AG09319 (cell line): ENCODE measurements around the gene TMEM213.

Experiments
- DNase-seq: peaks from one replicate; pipeline ENCODE4 v3.0.0-alpha.2; 2010; ENCODE audit warnings: low read depth; ENCODE audit errors: extremely low read depth
- CTCF ChIP-seq: IDR thresholded peaks from 2 replicates; pipeline ENCODE4 v1.5.1; 2011; ENCODE audit warnings: low read depth, mild to moderate bottlenecking, inconsistent platforms, low read length, moderate library complexity

TMEM213 gene

DNA sequence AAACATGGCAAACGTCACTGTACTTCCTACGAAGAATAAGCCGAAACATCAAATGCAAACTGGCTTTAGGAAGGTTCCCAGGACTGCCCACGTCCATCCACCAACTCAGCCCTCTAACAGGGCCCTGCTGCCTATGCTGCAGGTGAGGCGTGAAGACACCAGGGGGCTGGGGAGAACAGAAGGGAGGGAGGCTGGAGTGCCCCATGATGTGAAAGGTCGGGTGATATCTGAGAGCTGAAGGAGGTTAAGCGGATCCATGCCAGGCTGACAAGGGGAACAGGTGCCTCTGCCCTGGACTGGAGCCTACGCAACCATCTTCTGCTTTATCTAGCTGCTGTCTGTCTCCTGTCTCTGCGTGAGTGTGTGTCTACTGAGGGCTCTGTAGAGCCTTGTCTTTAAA, 40.4 kb downstream of the TMEM213 start:
- TF ChIP-seq CTCF: no peak
- DNase-seq: no peak

GRCh38 chr7:138842111-138842510, 44.3 kb downstream of the TMEM213 start:
- TF ChIP-seq CTCF: no peak
- DNase-seq: no peak

DNA sequence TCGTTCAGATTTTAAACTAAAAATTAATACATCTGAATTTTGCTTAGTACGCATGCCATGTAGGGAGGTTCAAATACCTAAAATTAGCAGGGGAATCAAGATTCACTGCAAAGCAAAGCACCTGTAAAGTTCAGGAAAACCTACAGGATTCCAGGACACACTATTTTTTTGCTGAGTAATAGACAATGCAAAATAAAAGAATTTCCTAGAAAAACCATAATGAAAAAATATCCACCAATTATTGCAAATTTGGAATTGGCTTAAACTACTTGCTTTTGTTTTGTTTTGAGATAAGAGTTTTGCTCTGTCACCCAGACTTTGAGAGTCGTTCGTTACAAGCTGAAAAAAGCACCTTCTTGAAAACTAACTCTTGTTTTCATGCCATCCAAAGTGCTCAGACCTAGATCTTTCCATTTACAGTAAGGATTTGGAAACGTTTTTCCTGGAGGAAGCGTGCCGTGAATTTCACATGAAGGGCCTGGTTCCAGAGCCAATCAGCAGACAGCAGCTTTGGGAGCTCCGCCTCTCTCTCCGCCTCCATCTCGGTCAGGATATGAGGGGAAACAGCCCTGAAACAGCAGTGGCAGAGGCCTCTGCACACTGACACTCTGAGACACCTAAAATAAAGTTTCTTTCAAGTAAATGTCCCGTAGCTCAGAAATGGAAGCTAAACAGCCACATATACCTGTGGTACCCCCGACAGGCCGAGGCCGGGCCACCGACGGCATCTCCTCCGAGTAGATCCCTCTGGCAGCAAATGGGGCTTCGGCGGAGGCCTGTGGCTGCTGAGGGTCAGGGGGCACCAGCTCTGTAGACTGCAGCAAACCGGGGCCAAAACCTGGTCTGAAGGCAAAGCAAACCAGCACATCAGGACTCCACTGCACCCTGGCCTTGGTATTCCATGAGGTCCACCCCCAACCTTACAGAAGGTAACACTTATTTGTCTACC, 46.1 kb downstream of the TMEM213 start:
- no peak for DNase-seq
- no peak for TF ChIP-seq CTCF

DNA sequence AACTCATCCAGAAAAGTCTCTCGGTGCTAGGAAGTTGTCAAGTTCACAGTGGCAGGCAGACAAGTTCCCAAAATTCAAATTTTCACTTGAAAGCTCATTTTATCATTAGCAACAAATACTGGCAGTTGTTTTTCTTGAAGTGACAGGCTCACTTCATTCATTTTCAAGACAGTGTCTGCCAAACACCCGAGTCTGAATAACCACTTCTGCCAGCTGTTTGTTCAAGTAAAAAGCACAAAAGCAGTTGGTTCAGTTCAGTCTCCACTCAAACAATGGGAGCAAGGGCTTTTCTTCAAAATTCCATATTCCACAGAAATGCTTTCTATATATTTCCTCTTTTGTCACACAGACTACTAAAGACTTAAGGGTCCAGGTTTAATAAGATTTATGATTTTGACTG, 47.9 kb downstream of the TMEM213 start:
- DNase-seq: no peak
- TF ChIP-seq CTCF: no peak

DNA sequence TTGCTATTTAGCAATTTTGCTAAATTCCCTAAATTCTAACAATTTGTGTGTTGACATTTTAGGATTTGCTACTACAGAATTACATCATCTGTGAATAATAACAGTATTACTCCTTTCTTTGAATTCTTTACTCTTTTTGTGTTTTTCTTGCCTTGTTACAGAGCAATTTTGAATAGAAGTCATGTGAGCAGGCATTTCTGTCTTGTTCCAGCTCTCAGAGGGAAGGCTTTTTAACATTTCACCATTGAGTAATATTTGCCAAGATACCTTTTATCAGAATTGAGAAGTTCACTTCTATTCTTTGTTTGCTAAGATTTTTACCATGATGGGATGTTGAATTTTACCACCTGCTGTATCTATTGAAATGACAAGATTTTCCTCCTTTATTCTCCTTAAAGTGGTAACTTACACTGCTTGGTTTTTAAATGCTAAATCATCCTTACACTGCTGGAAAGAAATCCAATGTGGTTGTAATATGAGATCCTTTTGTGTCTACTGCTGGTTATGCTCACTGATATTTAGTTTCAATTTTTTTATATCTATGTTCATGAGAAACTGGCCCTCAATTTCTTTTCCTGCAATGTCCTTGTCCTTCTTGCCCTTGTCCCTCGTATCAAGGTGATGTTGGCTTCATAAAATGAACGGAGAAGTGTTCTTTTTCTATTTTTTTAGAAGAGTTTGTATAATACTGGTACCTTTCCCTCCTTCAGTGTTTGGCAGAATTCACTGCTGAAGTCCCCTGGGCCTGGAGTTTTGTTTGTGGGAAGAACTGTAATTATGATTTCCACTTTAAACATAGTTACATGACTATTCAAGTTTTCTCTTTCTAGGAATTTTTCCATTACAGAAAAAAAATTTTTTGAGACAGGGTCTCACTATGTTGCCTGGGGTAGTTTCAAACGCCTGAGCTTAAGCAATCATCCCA, 50.5 kb downstream of the TMEM213 start:
- DNase-seq: no peak
- no peak for TF ChIP-seq CTCF

- no peak for TF ChIP-seq CTCF
- DNase-seq: no peak
Measured at GRCh38 chr7:138849701-138850100, 51.9 kb downstream of the TMEM213 start.

GRCh38 chr7:138852469-138852868, 54.7 kb downstream of the TMEM213 start:
- DNase-seq: no peak

More at GRCh38 chr7:138852469-138852868, 54.7 kb downstream of the TMEM213 start:
- no peak for TF ChIP-seq CTCF
